ENCODE measurements around the gene NFIX. TPM values are rescaled to one million over a fixed set of nuclear protein-coding genes. Genes with fewer than 3 reads are reported as not detected.
A peak's percentile ranks its signal among the peaks of the same experiment; 100 is the strongest.

The NFIX gene
- total and polyA plus RNA-seq, 2 of the 13 experiments (the other 11 are each of a cell fraction or from before 2014, with no cell fraction given) = 3.4 to 5.4 TPM

DNA sequence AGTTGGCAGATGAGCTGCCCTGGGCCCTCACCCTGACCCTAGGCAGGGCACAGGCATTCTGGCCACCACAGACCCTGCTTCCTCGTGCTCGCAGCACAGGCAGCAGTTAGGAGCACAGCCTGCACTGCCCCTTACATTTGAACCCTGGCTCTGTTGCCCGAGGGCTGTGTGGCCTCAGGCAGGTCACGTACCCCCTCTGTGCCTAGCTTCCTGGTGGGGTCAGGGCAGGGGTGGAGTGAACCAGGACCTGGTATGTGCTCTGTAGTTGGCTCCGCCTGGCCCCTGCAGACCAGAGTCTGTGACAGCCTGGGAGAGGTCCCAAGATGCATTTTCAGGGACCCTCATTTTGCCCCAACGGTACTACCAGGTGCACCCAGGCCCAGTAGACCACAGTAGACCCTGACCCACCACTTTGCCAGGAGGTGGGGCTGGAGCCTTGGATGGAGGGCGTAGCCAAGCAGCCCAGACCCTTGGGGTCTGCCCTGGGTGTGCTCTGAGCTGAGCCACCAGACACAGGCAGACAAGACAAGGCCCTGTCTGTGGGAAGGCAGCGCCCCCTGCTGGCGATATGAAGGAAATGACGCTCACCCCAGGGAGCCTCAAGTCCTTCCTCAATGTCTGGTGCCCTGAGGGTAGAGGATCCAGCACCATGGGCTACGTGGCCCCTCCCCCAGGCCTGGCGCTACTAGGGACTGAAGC, 98.3 kb downstream of the NFIX start (continued):
- TF ChIP-seq FLYWCH1 (CRISPR knock-in tag; IDR thresholded peaks at IDR 0.05) = no peak
- no peak for TF ChIP-seq ZNF230 (CRISPR knock-in tag; IDR thresholded peaks at IDR 0.05)
- TF ChIP-seq ZBTB42 (CRISPR knock-in tag; IDR thresholded peaks at IDR 0.05) = no peak
- no peak for TF ChIP-seq CHCHD3 (CRISPR knock-in tag; IDR thresholded peaks at IDR 0.05)
- no peak for TF ChIP-seq ZFP90 (CRISPR knock-in tag; IDR thresholded peaks at IDR 0.05; ENCODE audit: borderline replicate concordance)
- peak; percentile 26; the same call in 1 of the 2 replicates for TF ChIP-seq RXRB (CRISPR knock-in tag; IDR thresholded peaks at IDR 0.05; ENCODE audit: borderline replicate concordance)
- 0 out of 2 replicates have a peak, but pooled peaks have one; percentile 44 for TF ChIP-seq EED (CRISPR knock-in tag; IDR thresholded peaks at IDR 0.05)
- no peak for TF ChIP-seq ZNF616 (CRISPR knock-in tag; IDR thresholded peaks at IDR 0.05; ENCODE audit: low read depth)
- TF ChIP-seq, protein P1, sequence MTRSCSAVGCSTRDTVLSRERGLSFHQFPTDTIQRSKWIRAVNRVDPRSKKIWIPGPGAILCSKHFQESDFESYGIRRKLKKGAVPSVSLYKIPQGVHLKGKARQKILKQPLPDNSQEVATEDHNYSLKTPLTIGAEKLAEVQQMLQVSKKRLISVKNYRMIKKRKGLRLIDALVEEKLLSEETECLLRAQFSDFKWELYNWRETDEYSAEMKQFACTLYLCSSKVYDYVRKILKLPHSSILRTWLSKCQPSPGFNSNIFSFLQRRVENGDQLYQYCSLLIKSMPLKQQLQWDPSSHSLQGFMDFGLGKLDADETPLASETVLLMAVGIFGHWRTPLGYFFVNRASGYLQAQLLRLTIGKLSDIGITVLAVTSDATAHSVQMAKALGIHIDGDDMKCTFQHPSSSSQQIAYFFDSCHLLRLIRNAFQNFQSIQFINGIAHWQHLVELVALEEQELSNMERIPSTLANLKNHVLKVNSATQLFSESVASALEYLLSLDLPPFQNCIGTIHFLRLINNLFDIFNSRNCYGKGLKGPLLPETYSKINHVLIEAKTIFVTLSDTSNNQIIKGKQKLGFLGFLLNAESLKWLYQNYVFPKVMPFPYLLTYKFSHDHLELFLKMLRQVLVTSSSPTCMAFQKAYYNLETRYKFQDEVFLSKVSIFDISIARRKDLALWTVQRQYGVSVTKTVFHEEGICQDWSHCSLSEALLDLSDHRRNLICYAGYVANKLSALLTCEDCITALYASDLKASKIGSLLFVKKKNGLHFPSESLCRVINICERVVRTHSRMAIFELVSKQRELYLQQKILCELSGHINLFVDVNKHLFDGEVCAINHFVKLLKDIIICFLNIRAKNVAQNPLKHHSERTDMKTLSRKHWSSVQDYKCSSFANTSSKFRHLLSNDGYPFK (CRISPR knock-in tag; IDR thresholded peaks at IDR 0.05; ENCODE audit: borderline replicate concordance) = 0 out of 2 replicates have a peak, but pooled peaks have one; percentile 33
- no peak for TF ChIP-seq SCMH1 (CRISPR knock-in tag; IDR thresholded peaks at IDR 0.05; ENCODE audit: borderline replicate concordance)
- TF ChIP-seq RFXANK (CRISPR knock-in tag; IDR thresholded peaks at IDR 0.05) = no peak
- TF ChIP-seq RARA (CRISPR knock-in tag; IDR thresholded peaks at IDR 0.05) = no peak
- TF ChIP-seq ETV6 (CRISPR knock-in tag; conservative IDR thresholded peaks at IDR 0.05) = 0 out of 2 replicates have a peak, but pooled peaks have one; percentile 20
- peak; percentile 28; the same call in 1 of the 2 replicates for TF ChIP-seq KDM2A (CRISPR knock-in tag; IDR thresholded peaks at IDR 0.05; ENCODE audit: borderline replicate concordance, low read depth)
- no peak for TF ChIP-seq HOXD1 (CRISPR knock-in tag; IDR thresholded peaks at IDR 0.05)
- no peak for TF ChIP-seq DNMT1 (CRISPR knock-in tag; IDR thresholded peaks at IDR 0.05)
- 0 out of 2 replicates have a peak, but pooled peaks have one; percentile 43 for TF ChIP-seq ZNF263 (CRISPR knock-in tag; IDR thresholded peaks at IDR 0.05)
- no peak for TF ChIP-seq ZNF510 (CRISPR knock-in tag; IDR thresholded peaks at IDR 0.05; ENCODE audit: low read depth)
- TF ChIP-seq KLF11 (CRISPR knock-in tag; IDR thresholded peaks at IDR 0.05) = no peak
- TF ChIP-seq ZSCAN30 (CRISPR knock-in tag; IDR thresholded peaks at IDR 0.05) = no peak
- peak; percentile 32; the same call in 1 of the 2 replicates for TF ChIP-seq SALL1 (CRISPR knock-in tag; IDR thresholded peaks at IDR 0.05)
- TF ChIP-seq, protein P2, sequence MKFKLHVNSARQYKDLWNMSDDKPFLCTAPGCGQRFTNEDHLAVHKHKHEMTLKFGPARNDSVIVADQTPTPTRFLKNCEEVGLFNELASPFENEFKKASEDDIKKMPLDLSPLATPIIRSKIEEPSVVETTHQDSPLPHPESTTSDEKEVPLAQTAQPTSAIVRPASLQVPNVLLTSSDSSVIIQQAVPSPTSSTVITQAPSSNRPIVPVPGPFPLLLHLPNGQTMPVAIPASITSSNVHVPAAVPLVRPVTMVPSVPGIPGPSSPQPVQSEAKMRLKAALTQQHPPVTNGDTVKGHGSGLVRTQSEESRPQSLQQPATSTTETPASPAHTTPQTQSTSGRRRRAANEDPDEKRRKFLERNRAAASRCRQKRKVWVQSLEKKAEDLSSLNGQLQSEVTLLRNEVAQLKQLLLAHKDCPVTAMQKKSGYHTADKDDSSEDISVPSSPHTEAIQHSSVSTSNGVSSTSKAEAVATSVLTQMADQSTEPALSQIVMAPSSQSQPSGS (CRISPR knock-in tag; IDR thresholded peaks at IDR 0.05) = peak; percentile 32; the same call in 1 of the 2 replicates
- TF ChIP-seq ERF (CRISPR knock-in tag; IDR thresholded peaks at IDR 0.05) = peak; percentile 44; the same call in 1 of the 2 replicates
- TF ChIP-seq, protein P3, sequence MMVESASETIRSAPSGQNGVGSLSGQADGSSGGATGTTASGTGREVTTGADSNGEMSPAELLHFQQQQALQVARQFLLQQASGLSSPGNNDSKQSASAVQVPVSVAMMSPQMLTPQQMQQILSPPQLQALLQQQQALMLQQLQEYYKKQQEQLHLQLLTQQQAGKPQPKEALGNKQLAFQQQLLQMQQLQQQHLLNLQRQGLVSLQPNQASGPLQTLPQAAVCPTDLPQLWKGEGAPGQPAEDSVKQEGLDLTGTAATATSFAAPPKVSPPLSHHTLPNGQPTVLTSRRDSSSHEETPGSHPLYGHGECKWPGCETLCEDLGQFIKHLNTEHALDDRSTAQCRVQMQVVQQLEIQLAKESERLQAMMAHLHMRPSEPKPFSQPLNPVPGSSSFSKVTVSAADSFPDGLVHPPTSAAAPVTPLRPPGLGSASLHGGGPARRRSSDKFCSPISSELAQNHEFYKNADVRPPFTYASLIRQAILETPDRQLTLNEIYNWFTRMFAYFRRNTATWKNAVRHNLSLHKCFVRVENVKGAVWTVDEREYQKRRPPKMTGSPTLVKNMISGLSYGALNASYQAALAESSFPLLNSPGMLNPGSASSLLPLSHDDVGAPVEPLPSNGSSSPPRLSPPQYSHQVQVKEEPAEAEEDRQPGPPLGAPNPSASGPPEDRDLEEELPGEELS (CRISPR knock-in tag; IDR thresholded peaks at IDR 0.05) = 0 out of 2 replicates have a peak, but pooled peaks have one; percentile 17
- TF ChIP-seq SIN3B (IDR thresholded peaks at IDR 0.05; ENCODE audit: low read length) = no peak
- TF ChIP-seq IKZF1 (IDR thresholded peaks at IDR 0.05) = no peak
- TF ChIP-seq SP140L (CRISPR knock-in tag; IDR thresholded peaks at IDR 0.05; ENCODE audit: borderline replicate concordance) = no peak
